ENCODE data around the gene NAA16. TPM values are rescaled to one million over a fixed set of nuclear protein-coding genes. Genes with fewer than 3 reads are reported as not detected.
A peak's percentile ranks its signal among the peaks of the same experiment; 100 is the strongest.

Gene NAA16
- total and polyA plus RNA-seq, 2 of the 4 experiments (the other 2 are of a cell fraction), result 6.6 to 8.8 TPM

DNA sequence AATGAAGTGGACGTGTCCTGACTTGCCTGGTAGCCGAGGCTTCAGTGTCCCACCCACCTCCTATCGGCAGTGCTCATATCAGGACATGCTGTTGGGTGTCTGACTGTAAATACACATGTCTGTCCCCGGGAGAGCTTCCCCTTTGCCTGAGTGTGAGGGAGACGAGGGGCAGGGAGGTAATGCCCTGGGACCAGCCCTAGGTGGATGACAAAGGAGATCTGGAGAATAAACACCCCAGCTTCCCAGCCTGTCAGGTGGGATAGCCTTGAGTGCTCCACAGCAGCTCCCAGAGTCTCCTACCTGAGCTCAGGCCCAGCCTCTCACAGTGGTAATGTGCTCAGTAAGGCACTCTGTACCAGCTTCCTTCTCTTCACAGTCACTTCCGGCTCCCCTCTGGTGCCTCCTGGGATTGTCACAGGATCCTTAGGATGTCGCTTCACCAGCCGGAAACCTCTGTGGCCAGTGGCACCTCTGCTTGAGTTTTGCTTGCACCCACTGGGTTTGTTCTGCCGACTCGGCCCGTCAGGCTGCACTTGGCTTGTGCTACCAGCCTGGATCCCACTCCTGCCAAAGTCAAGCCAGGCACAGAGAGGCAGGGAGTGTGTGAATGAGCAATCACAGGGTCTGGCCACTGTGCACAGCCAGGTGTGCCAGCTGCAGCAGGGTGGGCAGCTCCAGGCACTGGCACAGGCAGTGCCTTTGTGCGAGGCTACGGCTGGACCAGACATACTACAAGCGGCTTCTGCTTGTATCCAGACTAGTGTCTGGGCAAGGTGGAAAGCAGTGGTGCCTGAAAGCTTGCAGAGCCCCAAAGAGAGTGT is 91.8 kb downstream of the NAA16 start:
- intact Hi-C loops (cut with micrococcal nuclease) (no loop called here), dilution Hi-C loops (cut with HindIII; ENCODE audit: low sequenced_read_pairs, unreplicated experiment) (no loop called here), in situ Hi-C loops (cut with MboI; ENCODE audit: low sequenced_read_pairs) (no loop called here)
- Histone ChIP-seq H3K14ac (replicated peaks; ENCODE audit: low read depth, low read length) (peak overlapping the region; percentile 44; the same call in 1 of the 2 replicates), H2BK5ac (ENCODE audit: low read depth, low read length, poor library complexity, severe bottlenecking) (no peak overlapping the region), H3K23ac (ENCODE audit: low read depth, low read length) (no peak overlapping the region), H3K4ac (ENCODE audit: low read depth, low read length) (0 out of 2 replicates have a peak overlapping the region, but pooled peaks have one; percentile 45), H2AFZ (replicated peaks; ENCODE audit: low read length, poor library complexity) (peak overlapping the region; percentile 87), H2BK15ac (ENCODE audit: low read depth, low read length) (no peak overlapping the region; the same call in 2 of the 3 replicates), H2AK5ac (ENCODE audit: low read depth, low read length) (no peak overlapping the region), H4K5ac (ENCODE audit: low read depth, low read length) (peak overlapping the region; percentile 64), H3K56ac (ENCODE audit: extremely low read depth, insufficient read depth, low read length) (no peak overlapping the region), H3K79me1 (ENCODE audit: low read depth in 1 of 2, low read length in 2 of 2) (no peaks in the 10 kb centered on the region), H2BK20ac (ENCODE audit: low read depth, low read length) (no peak overlapping the region; the same call in 1 of the 2 replicates), H3K4me2 (ENCODE audit: low read depth, low read length) (no peak overlapping the region), H4K20me1 (ENCODE audit: insufficient read depth, low read length) (no peaks in the 10 kb centered on the region), H3K18ac (ENCODE audit: low read depth, low read length) (peak overlapping the region; percentile 75), H4K8ac (ENCODE audit: low read depth in 2 of 2, low read length in 2 of 2) (peak overlapping the region; percentile 41 to 63; a peak in 1 of 4 replicates), H3K36me3 (ENCODE audit: control insufficient read depth, insufficient read depth, low read length) (no peaks in the 10 kb centered on the region), H2BK120ac (ENCODE audit: low read depth, low read length) (peak overlapping the region; percentile 83), H3K27me3 (ENCODE audit: control insufficient read depth, insufficient read depth, low read length) (no peaks in the 10 kb centered on the region), H3K9ac (ENCODE audit: low read depth, low read length) (no peak overlapping the region), H3K9me1 (ENCODE audit: insufficient read depth, low read length) (peaks cover 2% of the 10 kb centered on the region; the same call in 1 of the 2 replicates), H4K91ac (ENCODE audit: insufficient read depth, low read depth, low read length) (no peak overlapping the region), H3K4me1 (ENCODE audit: control insufficient read depth, insufficient read depth, low read length) (no peaks in the 10 kb centered on the region), H3K9me3 (ENCODE audit: control insufficient read depth, insufficient read depth, low read length) (no peaks in the 10 kb centered on the region), H3K27ac (ENCODE audit: insufficient read depth, low read length) (no peak overlapping the region; the same call in 1 of the 2 replicates), H2AK9ac (replicated peaks; ENCODE audit: low read depth, low read length, poor library complexity) (no peak overlapping the region), H3K4me3 (ENCODE audit: insufficient read depth, low read depth, low read length) (no peak overlapping the region)
- CTCF ChIA-PET, result interaction anchor here (0.6 to 1.0 kb wide), 2 partner anchors 28 to 515 kb away, joined by 4 read pairs; no protein-coding TSS in a partner anchor
- no peak for DNase-seq
- 91% methylated on average over 9 of the region's 14 CpGs; no CpG with 5 or more reads in 1 of the 2 experiments for WGBS, 2 experiments (ENCODE audit: extremely low coverage in 2 of 2, insufficient read length in 1 of 2)
- BruUV-seq (replicated peaks), result no TSS peak
- POLR2A ChIA-PET (ENCODE audit: unreplicated experiment), result no interaction called here
- no peak for ATAC-seq (ENCODE audit: low read depth)
- TF ChIP-seq FOS (IDR thresholded peaks at IDR 0.05; ENCODE audit: low read depth, low read length), result no peak
- no peak for TF ChIP-seq CHD1 (IDR thresholded peaks at IDR 0.05; ENCODE audit: low read depth, low read length)
- no peak for TF ChIP-seq POLR2A (IDR thresholded peaks at IDR 0.05; ENCODE audit: low read depth, low read length)
- no peak for TF ChIP-seq MAZ (IDR thresholded peaks at IDR 0.05; ENCODE audit: borderline replicate concordance, low read depth, low read length)
- no peak for TF ChIP-seq BHLHE40 (IDR thresholded peaks at IDR 0.05; ENCODE audit: low read depth, low read length)

Data from IMR-90 (cell line).